Naive thymus-derived CD4-positive, alpha-beta T cell (primary cell): ENCODE measurements around the gene SHFL. TPM values are rescaled to one million over a fixed set of nuclear protein-coding genes. Genes with fewer than 3 reads are reported as not detected.

ENCODE experiments used
- ATAC-seq: fragments of 150-1000 bp; cut with Tn5 transposase; 2 replicates; pipeline ENCODE4 v1.10.0; 2021; ENCODE audit warnings: mild to moderate bottlenecking, moderate library complexity
- CTCF ChIA-PET: fragments of 350-600 bp; sonication (Branson Sonifier 250); formaldehyde crosslinking; loops from one replicate; lab custom pipeline; 2021; ENCODE audit warnings: antibody characterized with exemption; lab: Charles Lee
- POLR2A ChIA-PET: fragments of 350-600 bp; sonication (Branson Sonifier 250); formaldehyde crosslinking; loops from one replicate; lab custom pipeline; 2021; ENCODE audit warnings: antibody characterized with exemption, inconsistent platforms; lab: Charles Lee
- DNase-seq, 9 donors: peaks; one replicate each; pipeline versions ENCODE4 v3.0.0 to v3.0.0-alpha.2; 2020 to 2022; ENCODE audit warnings: mixed read lengths in 1 of 9
- H3K27ac ChIP-seq: one replicate; pipeline ENCODE4 v1.7.0; 2013; ENCODE audit warnings: mild to moderate bottlenecking, low read depth, low read length, moderate library complexity
- H3K27me3 ChIP-seq, 2 donors: one replicate each; pipeline ENCODE4 v1.7.0; 2013; ENCODE audit warnings: low read length in 2 of 2, mild to moderate bottlenecking in 2 of 2, moderate library complexity in 2 of 2; ENCODE audit not compliant: control insufficient read depth in 2 of 2, insufficient read depth in 2 of 2
- H3K36me3 ChIP-seq, 3 experiments: 1 replicate in 2 of 3; 2 replicates in 1 of 3; pipeline ENCODE4 v1.7.0; 2013; ENCODE audit warnings: low read length in 3 of 3, mild to moderate bottlenecking in 3 of 3, moderate library complexity in 1 of 3; ENCODE audit not compliant: insufficient read depth in 3 of 3, control insufficient read depth in 2 of 3
- H3K4me1 ChIP-seq, 2 donors: one replicate each; pipeline ENCODE4 v1.7.0; 2013; ENCODE audit warnings: low read length in 2 of 2, mild to moderate bottlenecking in 2 of 2, moderate library complexity in 1 of 2; ENCODE audit not compliant: control insufficient read depth in 2 of 2, insufficient read depth in 2 of 2
- H3K4me3 ChIP-seq: 2 replicates; pipeline ENCODE4 v1.7.0; 2013; ENCODE audit warnings: mild to moderate bottlenecking, low read length
- H3K9me3 ChIP-seq, 3 experiments: 1 replicate in 2 of 3; 2 replicates in 1 of 3; pipeline ENCODE4 v1.7.0; 2013; ENCODE audit warnings: low read length in 3 of 3; ENCODE audit not compliant: control insufficient read depth in 2 of 3
- H3K27ac Mint-ChIP-seq, 9 donors: one replicate each; pipeline ENCODE4 v1.8.0; 2020 to 2022; ENCODE audit warnings: mixed read lengths in 9 of 9, mild to moderate bottlenecking in 8 of 9, moderate library complexity in 5 of 9, inconsistent platforms in 2 of 9
- H3K27me3 Mint-ChIP-seq, 5 donors: one replicate each; pipeline ENCODE4 v1.8.0; 2021 to 2022; ENCODE audit warnings: mixed read lengths in 5 of 5, mild to moderate bottlenecking in 1 of 5
- H3K36me3 Mint-ChIP-seq, 5 donors: one replicate each; pipeline ENCODE4 v1.8.0; 2020 to 2022; ENCODE audit warnings: mixed read lengths in 5 of 5, mild to moderate bottlenecking in 3 of 5, inconsistent platforms in 1 of 5
- H3K4me1 Mint-ChIP-seq, 7 donors: one replicate each; pipeline ENCODE4 v1.8.0; 2020 to 2022; ENCODE audit warnings: mixed read lengths in 7 of 7, mild to moderate bottlenecking in 3 of 7, inconsistent platforms in 1 of 7
- H3K4me3 Mint-ChIP-seq, 10 donors: one replicate each; pipeline ENCODE4 v1.8.0; 2020 to 2022; ENCODE audit warnings: mild to moderate bottlenecking in 10 of 10, mixed read lengths in 10 of 10, moderate library complexity in 6 of 10, inconsistent platforms in 2 of 10
- H3K9me3 Mint-ChIP-seq, 11 donors: one replicate each; pipeline ENCODE4 v1.8.0; 2020 to 2022; ENCODE audit warnings: mixed read lengths in 11 of 11, mild to moderate bottlenecking in 4 of 11, inconsistent platforms in 1 of 11, moderate library complexity in 1 of 11
- intact Hi-C, 2 donors: fragments of 100-400 bp; cut with micrococcal nuclease; formaldehyde crosslinking; loops; one replicate each; pipeline ENCODE4 v1.15.1; 2023
- polyA plus RNA-seq, 2 donors: library from polyadenylated mRNA; unstranded; fragments of 300-500 nt; fragmentation: Illumina TruSeq; gene quantifications; one replicate each; pipeline ENCODE4 v1.2.3, GENCODE V29; 2021
- total RNA-seq, 6 experiments: library from RNA in 5 of 6; stranded (reverse) in 5 of 6; gene quantifications; 1 replicate in 5 of 6; 2 replicates in 1 of 6; pipeline ENCODE4 v1.2.3 and lab custom pipeline; 2021 to 2026

The SHFL gene
- total and polyA plus RNA-seq, 7 experiments from 2014 or later: 37.0 to 112 (median 77.2) TPM

DNA sequence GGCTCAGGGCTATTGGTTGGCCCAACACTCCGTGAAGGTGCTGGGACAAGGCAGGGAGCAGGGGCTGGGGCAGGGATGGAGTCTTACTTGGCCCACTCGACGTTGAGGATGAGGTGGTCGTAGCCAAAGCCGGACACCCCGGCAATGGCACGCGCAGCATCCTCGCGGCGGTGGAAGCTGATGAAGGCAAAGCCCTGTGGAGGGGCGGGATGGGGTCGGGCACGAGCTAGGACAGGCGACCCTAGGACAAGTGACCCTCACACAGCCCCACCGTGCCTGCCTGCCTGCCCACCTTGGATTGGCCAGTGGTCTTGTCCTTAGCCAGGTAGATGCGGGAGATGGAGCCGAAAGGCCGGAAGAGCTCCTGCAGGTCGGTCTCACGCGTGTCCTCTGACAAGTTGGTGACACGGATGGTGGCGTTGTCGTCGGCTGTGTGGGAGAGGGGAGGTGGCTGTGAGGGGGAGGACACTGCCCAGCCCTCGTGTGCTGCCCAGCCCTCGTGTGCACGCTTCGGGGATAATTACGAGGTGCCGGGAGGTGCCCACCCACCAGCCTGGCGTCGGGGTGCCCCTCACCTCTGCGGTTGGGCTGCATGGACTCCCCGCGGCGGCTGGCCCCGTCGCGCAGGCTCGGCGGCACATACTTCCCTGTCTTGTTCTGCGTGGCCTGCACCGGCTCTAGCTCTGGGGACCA lies 29.4 kb downstream of the SHFL start:
- Mint-ChIP-seq H3K4me3 (peak overlapping the region in 2 of 10 donors; percentile 58 to 59), H3K4me1 (peaks cover 5 to 49% (median 36%) of the 10 kb centered on the region in 7 donors), H3K9me3 (peaks cover 0 to 3% (median 0%) of the 10 kb centered on the region in 11 donors), H3K27ac (peak overlapping the region in 1 of 9 donors; percentile 52), H3K36me3 (peaks cover 0 to 18% (median 7%) of the 10 kb centered on the region in 5 donors), H3K27me3 (no peaks in the 10 kb centered on the region)
- intact Hi-C loops: no loop called here
- DNase-seq (no peak), ATAC-seq (no peak)
- Histone ChIP-seq H3K36me3 (peaks cover 22 to 69% (median 23%) of the 10 kb centered on the region in 3 experiments), H3K27ac (no peak overlapping the region), H3K4me1 (peaks cover 42 to 43% of the 10 kb centered on the region in 2 donors), H3K4me3 (no peak overlapping the region), H3K9me3 (no peaks in the 10 kb centered on the region), H3K27me3 (no peaks in the 10 kb centered on the region)
- POLR2A ChIA-PET: interaction anchor here (1.6 to 8.9 kb wide), 3 partner anchors 9 to 27 kb away, joined by 5 to 85 read pairs (median 9); partner anchors contain the start of gene PPAN
- CTCF ChIA-PET: interaction anchor here (0.6 to 3.1 kb wide), 3 partner anchors 27 to 186 kb away, joined by 3 to 10 read pairs (median 6); no protein-coding TSS in a partner anchor

DNA sequence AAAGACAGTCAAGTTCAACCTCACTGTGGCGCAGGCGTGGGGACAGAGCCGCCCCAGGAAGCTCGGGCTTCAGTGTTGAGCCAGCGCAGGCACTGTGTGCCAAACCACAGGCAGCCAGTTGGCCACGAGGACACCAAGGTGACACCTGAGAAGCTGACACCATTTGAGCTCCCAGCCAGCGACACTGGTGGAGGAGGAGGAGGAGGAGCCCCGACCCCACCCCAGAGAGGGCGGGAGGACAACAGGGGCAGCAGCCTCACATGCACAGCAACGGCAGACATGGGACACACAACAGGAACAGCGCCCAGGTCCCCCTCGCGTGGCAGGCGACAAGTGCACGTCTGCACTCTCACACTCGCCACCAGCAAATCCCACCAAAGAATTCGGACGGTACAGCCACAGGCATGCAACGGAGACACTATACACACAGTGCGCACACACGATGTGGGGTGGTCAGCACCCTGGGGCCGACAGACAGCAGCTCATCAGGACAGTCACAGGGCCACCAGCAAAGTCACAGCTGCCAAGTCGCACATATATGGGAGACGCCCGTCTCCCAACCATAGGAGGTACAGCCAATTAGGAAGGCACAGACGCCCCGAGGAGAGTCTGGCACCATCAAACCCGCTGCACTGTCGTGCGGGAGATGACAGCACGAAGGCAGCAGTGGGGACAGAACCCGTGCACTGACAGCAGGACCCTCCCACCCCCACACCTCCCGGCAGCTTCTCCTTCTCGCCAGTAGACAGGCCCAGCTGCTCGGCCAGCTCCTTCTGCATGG lies 30.2 kb downstream of the SHFL start:
- H3K9me3 ChIP-seq: no peaks in the 10 kb centered on the region
- intact Hi-C loops: no loop called here
- Mint-ChIP-seq H3K27ac (peak overlapping the region in 1 of 9 donors; percentile 71), H3K4me1 (peaks cover 5 to 50% (median 32%) of the 10 kb centered on the region in 7 donors), H3K9me3 (peaks cover 0 to 3% (median 0%) of the 10 kb centered on the region in 11 donors), H3K36me3 (peaks cover 0 to 15% (median 4%) of the 10 kb centered on the region in 5 donors), H3K27me3 (no peaks in the 10 kb centered on the region), H3K4me3 (peak overlapping the region in 9 of 10 donors; percentile 16 to 59 (median 39))
- DNase-seq: no peak
- no peak overlapping the region for H3K4me3 ChIP-seq
- ChIA-PET POLR2A (interaction anchor here (1.6 to 8.9 kb wide), 3 partner anchors 10 to 26 kb away, joined by 5 to 85 read pairs (median 9); partner anchors contain the start of gene PPAN), CTCF (interaction anchor here (0.6 to 3.1 kb wide), 2 partner anchors 26 to 186 kb away, joined by 3 to 10 read pairs; no protein-coding TSS in a partner anchor)
- no peak overlapping the region for H3K27ac ChIP-seq
- H3K27me3 ChIP-seq: no peaks in the 10 kb centered on the region
- peaks cover 36 to 40% of the 10 kb centered on the region in 2 donors for H3K4me1 ChIP-seq
- ATAC-seq: no peak
- H3K36me3 ChIP-seq: peaks cover 20 to 61% (median 23%) of the 10 kb centered on the region in 3 experiments

DNA sequence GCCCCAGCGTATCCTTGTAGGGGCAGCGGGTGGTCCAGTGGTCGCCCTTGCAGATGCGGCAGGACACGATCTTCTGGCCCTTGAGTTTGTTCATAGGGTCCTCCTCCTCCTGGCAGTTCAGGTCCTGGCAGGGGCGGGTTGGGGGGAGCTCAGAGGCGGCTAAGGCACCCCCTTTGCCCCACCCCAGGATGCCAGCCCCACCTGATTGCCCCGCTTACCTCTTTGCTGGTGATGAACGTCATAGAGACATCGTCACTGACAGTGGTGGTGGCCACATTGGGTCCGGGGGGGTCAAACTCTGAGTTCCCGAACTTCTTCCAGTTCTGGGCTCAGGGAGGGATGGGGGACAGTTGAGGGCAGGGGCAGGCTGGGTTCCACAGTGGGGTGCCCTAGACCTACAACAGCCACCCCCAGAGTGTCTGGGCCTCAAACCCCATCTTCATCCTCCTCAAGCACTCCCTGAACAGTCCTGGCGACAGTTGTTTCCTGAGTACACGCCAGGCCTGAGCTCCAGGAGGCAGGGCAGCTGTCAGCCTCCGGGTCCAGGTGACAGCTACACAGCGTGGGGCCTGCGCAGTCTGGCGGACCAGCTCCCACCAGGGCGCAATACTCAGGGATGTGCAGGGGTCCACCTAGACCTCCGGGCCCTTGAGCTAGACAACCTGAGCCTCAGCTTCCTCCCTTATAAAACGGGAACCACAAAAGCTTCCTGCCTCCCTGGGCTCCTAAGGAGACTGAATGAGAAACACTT lies 30.9 kb downstream of the SHFL start:
- H3K36me3 ChIP-seq: peaks cover 20 to 57% (median 23%) of the 10 kb centered on the region in 3 experiments
- Mint-ChIP-seq H3K27ac (peak overlapping the region in 2 of 9 donors; percentile 17 to 38), H3K27me3 (no peaks in the 10 kb centered on the region), H3K4me3 (peak overlapping the region in 4 of 10 donors; percentile 25 to 58 (median 40)), H3K36me3 (peaks cover 0 to 11% (median 4%) of the 10 kb centered on the region in 5 donors), H3K4me1 (peaks cover 5 to 49% (median 29%) of the 10 kb centered on the region in 7 donors), H3K9me3 (peaks cover 0 to 3% (median 0%) of the 10 kb centered on the region in 11 donors)
- ATAC-seq: no peak
- no peak overlapping the region for H3K4me3 ChIP-seq
- H3K27ac ChIP-seq: no peak overlapping the region
- no peak for DNase-seq
- peaks cover 28 to 39% of the 10 kb centered on the region in 2 donors for H3K4me1 ChIP-seq
- CTCF ChIA-PET: interaction anchor here (0.7 to 3.1 kb wide), 6 partner anchors 19 to 153 kb away, joined by 3 to 10 read pairs (median 4); no protein-coding TSS in a partner anchor
- H3K9me3 ChIP-seq: no peaks in the 10 kb centered on the region
- POLR2A ChIA-PET: interaction anchor here (0.7 to 8.9 kb wide), 5 partner anchors 11 to 439 kb away, joined by 3 to 85 read pairs (median 3); partner anchors contain the start of gene PPAN
- no peaks in the 10 kb centered on the region for H3K27me3 ChIP-seq
- intact Hi-C loops: no loop called here

DNA sequence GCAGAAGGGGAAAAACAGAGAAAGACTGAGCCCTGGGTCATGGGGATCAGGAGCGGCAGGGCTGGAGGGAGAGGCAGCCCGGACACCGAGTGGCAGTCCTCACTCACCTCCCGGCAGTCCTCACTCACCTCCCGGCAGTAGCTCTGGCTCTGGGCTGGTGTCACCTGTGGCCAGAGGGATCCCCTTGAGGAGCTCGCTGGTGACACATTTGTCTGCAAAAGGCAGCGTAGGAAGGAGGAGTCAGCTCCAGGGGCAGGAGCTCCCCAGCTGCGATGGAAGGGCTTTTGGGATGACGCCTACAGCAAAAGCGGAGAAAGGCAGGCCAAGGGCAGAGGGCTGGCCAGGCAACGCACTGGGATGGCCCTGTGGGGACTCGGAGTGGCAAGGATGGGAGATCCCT lies 32.8 kb downstream of the SHFL start:
- Histone ChIP-seq H3K27me3 (no peaks in the 10 kb centered on the region), H3K9me3 (no peaks in the 10 kb centered on the region), H3K4me1 (peaks cover 10 to 25% of the 10 kb centered on the region in 2 donors), H3K27ac (peak overlapping the region; percentile 88), H3K4me3 (peak overlapping the region; percentile 99), H3K36me3 (peaks cover 20 to 53% (median 23%) of the 10 kb centered on the region in 3 experiments)
- Mint-ChIP-seq H3K27ac (peak overlapping the region in 8 of 9 donors; percentile 84 to 97 (median 90)), H3K36me3 (peaks cover 0 to 8% (median 4%) of the 10 kb centered on the region in 5 donors), H3K4me1 (peaks cover 5 to 30% (median 14%) of the 10 kb centered on the region in 7 donors), H3K27me3 (no peaks in the 10 kb centered on the region), H3K4me3 (peak overlapping the region; percentile 89 to 95 (median 94)), H3K9me3 (no peaks in the 10 kb centered on the region)
- ChIA-PET POLR2A (interaction anchor here (0.9 to 8.9 kb wide), 4 partner anchors 8 to 24 kb away, joined by 3 to 85 read pairs (median 17); partner anchors contain the start of gene PPAN), CTCF (interaction anchor here (0.6 to 1.1 kb wide), 3 partner anchors 11 to 155 kb away, joined by 3 to 6 read pairs (median 5); no protein-coding TSS in a partner anchor)
- intact Hi-C loops: loop anchor here (1.0 to 2.0 kb wide), 4 partner anchors 13 to 132 kb away; partner anchors contain the start of genes PPAN (in 2 of the 2) and DNMT1 (in 1 of the 2)
- DNase-seq (no peak), ATAC-seq (no peak)

DNA sequence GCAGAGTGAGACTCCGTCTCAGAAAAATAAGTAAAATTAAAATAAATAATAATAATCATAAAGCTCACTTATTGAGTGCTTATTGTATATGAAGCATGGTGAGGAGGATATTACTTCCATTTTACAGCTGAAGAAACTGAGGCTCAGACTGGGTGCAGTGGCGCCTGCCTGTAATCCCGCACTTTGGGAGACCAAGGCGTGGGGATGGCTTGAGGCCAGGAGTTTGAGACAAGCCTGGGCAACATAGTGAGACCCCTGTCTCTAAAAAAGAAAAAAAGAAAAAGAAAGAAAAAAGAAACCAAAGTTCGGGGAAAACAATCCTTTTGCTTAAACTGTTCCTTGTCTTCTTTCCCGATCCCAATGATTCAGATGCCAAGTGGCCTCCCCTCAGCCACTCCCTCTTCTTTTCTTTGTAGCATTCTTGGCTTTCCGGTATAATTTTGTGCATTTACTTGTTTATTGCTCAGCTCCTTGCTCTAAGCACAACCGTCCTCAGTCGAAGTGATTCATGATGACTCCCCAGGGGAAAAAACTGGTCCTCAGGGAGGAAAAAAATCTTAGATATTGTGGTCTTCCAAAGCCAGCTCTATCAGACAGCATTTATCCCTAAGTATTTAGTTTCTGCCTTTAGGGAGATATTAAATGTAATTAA lies 34.5 kb downstream of the SHFL start:
- Mint-ChIP-seq H3K27ac (no peak overlapping the region), H3K4me3 (peak overlapping the region in 4 of 10 donors; percentile 15 to 42 (median 34)), H3K27me3 (no peaks in the 10 kb centered on the region), H3K9me3 (no peaks in the 10 kb centered on the region), H3K4me1 (peaks cover 5 to 30% (median 15%) of the 10 kb centered on the region in 7 donors), H3K36me3 (peaks cover 0 to 12% (median 8%) of the 10 kb centered on the region in 5 donors)
- Histone ChIP-seq H3K9me3 (no peaks in the 10 kb centered on the region), H3K27ac (no peak overlapping the region), H3K27me3 (no peaks in the 10 kb centered on the region), H3K36me3 (peaks cover 18 to 36% (median 20%) of the 10 kb centered on the region in 3 experiments), H3K4me1 (peaks cover 10 to 25% of the 10 kb centered on the region in 2 donors), H3K4me3 (no peak overlapping the region)
- DNase-seq: no peak
- no peak for ATAC-seq
- ChIA-PET POLR2A (interaction anchor here (0.6 to 8.9 kb wide), 7 partner anchors 8 to 111 kb away, joined by 3 to 85 read pairs (median 4); partner anchors contain the start of gene PPAN), CTCF (interaction anchor here (0.6 to 2.1 kb wide), 7 partner anchors 11 to 166 kb away, joined by 3 to 11 read pairs (median 4); no protein-coding TSS in a partner anchor)
- intact Hi-C loops: loop anchor here in 1 of 2 donors (1.0 to 5.0 kb wide), 2 partner anchors 130 to 212 kb away; partner anchors contain the start of gene RAVER1
